Mucosa of gallbladder (tissue), 1 donor: ENCODE data around the gene EVX1. TPM values are rescaled to one million over a fixed set of nuclear protein-coding genes. Genes with fewer than 3 reads are reported as not detected.

ENCODE experiments used
- DNase-seq: peaks from one replicate; pipeline ENCODE4 v3.0.0-alpha.2; 2020; ENCODE audit warnings: low spot score
- total RNA-seq: library from RNA; stranded (reverse); gene quantifications from one replicate; pipeline ENCODE4 v1.2.1, GENCODE V29; 2021
- donor health status: DM: no; HTN: no; CAD: no.

EVX1 gene
- total RNA-seq, 1 donor from 2014 or later = not detected

GRCh38 chr7:27229448-27229847 lies 13.2 kb upstream of the EVX1 start:
- no peak for DNase-seq

GRCh38 chr7:27235387-27236311 lies 7.0 kb upstream of the EVX1 start:
- peak; percentile 29 for DNase-seq

- no peak for DNase-seq
Observed at GRCh38 chr7:27237735-27238334, 4.8 kb upstream of the EVX1 start.

- no peak for DNase-seq
Observed at GRCh38 chr7:27238979-27239386, 3.6 kb upstream of the EVX1 start.

- no peak for DNase-seq
Observed at GRCh38 chr7:27239387-27240014, 3.1 kb upstream of the EVX1 start.

- no peak for DNase-seq
Observed at GRCh38 chr7:27240015-27240731, 2.4 kb upstream of the EVX1 start.

GRCh38 chr7:27241189-27242056 lies 1.2 kb upstream of the EVX1 start:
- no peak for DNase-seq

GRCh38 chr7:27242154-27242553 lies 448 bp upstream of the EVX1 start:
- DNase-seq = no peak

GRCh38 chr7:27243340-27244163 lies 950 bp downstream of the EVX1 start:
- DNase-seq = no peak

GRCh38 chr7:27244488-27245123 lies 2.0 kb downstream of the EVX1 start:
- DNase-seq = no peak

- no peak for DNase-seq
Observed at GRCh38 chr7:27245124-27245797, 2.7 kb downstream of the EVX1 start.

GRCh38 chr7:27245798-27246691 lies 3.4 kb downstream of the EVX1 start:
- no peak for DNase-seq

- no peak for DNase-seq
Observed at GRCh38 chr7:27247000-27247399, 4.4 kb downstream of the EVX1 start.

GRCh38 chr7:27247452-27248426 lies 5.1 kb downstream of the EVX1 start:
- no peak for DNase-seq

- DNase-seq = no peak
Observed at GRCh38 chr7:27248427-27248806, 5.8 kb downstream of the EVX1 start.

- no peak for DNase-seq
Observed at GRCh38 chr7:27248911-27249723, 6.5 kb downstream of the EVX1 start.
